Endothelial cell of umbilical vein (primary cell): ENCODE data around the gene KCNMB4.

Source experiments
- CTCF ChIP-seq, 2 donors: IDR thresholded peaks; 1 replicate in 1 of 2; 2 replicates in 1 of 2; pipeline ENCODE4 v1.5.1; 2011; ENCODE audit warnings: low read length in 2 of 2, mild to moderate bottlenecking in 2 of 2, moderate library complexity in 2 of 2, control low read depth in 1 of 2, inconsistent platforms in 1 of 2, low read depth in 1 of 2; ENCODE audit not compliant: insufficient read depth in 1 of 2; ENCODE audit errors: extremely low read depth in 1 of 2
- EZH2 ChIP-seq: IDR thresholded peaks from 2 replicates; pipeline ENCODE4 v1.6.1; 2012; ENCODE audit warnings: borderline replicate concordance, low read depth, mild to moderate bottlenecking, moderate library complexity, low read length, inconsistent platforms; ENCODE audit not compliant: severe bottlenecking
- FOS ChIP-seq: IDR thresholded peaks from 2 replicates; pipeline ENCODE4 v1.6.1; 2011; ENCODE audit warnings: mild to moderate bottlenecking, low read length, moderate library complexity, borderline replicate concordance; ENCODE audit not compliant: insufficient read depth
- POLR2A ChIP-seq: IDR thresholded peaks from 2 replicates; pipeline ENCODE4 v1.6.1; 2012; ENCODE audit warnings: low read depth, mild to moderate bottlenecking, control low read depth, low read length

GRCh38 chr12:70327541-70327940 lies 38.5 kb upstream of the KCNMB4 start:
- TF ChIP-seq CTCF (IDR thresholded peaks at IDR 0.05; ENCODE audit: extremely low read depth in 1 of 2, insufficient read depth in 1 of 2, low read depth in 1 of 2, low read length in 2 of 2) (no peak), POLR2A (no peak), EZH2 (no peak), FOS (no peak)
